KOPT-K1 (cell line): ENCODE data around the gene BTBD17.

Experiments used
- H3K27ac ChIP-seq: fragments of 200-600 bp; sonication (generic); 2 replicates; pipeline ENCODE4 v1.5.1; 2016; ENCODE audit warnings: antibody characterized with exemption, mild to moderate bottlenecking, low read depth, low read length; ENCODE audit not compliant: poor library complexity, severe bottlenecking
- H3K36me3 ChIP-seq: fragments of 200-600 bp; sonication (generic); 2 replicates; pipeline ENCODE4 v1.5.1; 2017; ENCODE audit warnings: antibody characterized with exemption, mild to moderate bottlenecking, low read length, moderate library complexity; ENCODE audit not compliant: insufficient read depth
- H3K9me3 ChIP-seq: fragments of 200-600 bp; sonication (generic); 2 replicates; pipeline ENCODE4 v1.5.1; 2017; ENCODE audit warnings: antibody characterized with exemption, low read length, mild to moderate bottlenecking; ENCODE audit not compliant: insufficient read depth, poor library complexity, severe bottlenecking

The BTBD17 gene

DNA sequence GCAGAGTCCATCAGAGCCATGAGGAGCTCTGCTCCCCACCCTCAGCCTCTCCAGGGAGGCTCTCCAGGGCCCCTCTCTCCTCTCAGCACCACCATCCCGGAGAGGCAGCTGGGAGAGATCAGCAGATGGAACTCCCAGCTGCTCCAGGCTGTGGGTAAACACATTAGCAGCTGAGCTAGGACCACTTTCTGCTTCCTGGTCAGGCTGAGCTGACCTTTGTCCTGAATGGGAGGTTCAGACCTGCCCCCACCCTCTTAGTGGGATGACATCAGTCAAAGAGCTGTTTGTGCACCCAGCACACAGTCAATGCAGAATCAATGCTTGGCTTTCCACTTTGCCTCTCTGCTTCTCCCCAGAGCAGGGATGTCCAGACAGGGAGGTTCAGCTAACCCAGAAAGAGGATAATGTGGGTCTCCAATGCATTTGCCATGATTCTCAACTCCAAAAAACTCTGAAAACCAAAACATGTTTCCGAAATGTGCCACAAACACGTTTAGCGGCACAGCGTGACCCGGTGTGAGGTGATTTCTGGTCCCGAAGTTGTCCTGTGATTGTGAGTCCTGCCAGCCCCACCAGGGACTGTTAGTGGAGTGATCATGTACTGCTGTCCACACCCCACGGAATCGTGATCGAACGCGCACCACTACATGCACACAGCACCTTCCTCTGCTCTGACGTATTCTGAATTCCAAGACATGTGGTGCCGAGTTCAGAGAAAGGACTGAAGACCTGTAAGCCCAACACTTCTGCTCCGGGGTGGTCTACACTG lies 12.4 kb upstream of the BTBD17 start:
- Histone ChIP-seq H3K27ac (no peak overlapping the region), H3K36me3 (no peaks in the 10 kb centered on the region)

DNA sequence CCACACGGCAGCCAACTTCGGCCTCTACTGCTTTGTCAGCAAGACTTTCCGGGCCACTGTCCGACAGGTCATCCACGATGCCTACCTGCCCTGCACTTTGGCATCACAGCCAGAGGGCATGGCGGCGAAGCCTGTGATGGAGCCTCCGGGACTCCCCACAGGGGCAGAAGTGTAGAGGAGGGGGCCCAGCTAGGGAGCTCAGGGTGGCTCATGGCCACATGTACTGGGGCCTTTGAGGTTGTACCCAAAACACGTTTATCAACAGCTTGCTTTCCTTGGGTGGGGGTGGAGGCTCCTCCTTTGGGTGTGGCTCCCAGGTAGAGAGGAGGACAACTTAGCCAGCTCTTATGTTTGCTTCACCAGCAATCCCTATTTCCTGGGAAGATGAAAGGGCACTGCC lies 10.8 kb upstream of the BTBD17 start:
- Histone ChIP-seq H3K9me3 (no peaks in the 10 kb centered on the region), H3K27ac (no peak overlapping the region), H3K36me3 (no peaks in the 10 kb centered on the region)

More for the DNA sequence above, 12.4 kb upstream of the BTBD17 start:
- no peaks in the 10 kb centered on the region for H3K9me3 ChIP-seq

- no peaks in the 10 kb centered on the region for H3K36me3 ChIP-seq
- no peak overlapping the region for H3K27ac ChIP-seq
- no peaks in the 10 kb centered on the region for H3K9me3 ChIP-seq
These were observed 10.0 kb upstream of the BTBD17 start for GRCh38 chr17:74371653-74372147.

GRCh38 chr17:74369665-74370490 lies 8.2 kb upstream of the BTBD17 start:
- no peaks in the 10 kb centered on the region for H3K9me3 ChIP-seq
- no peak overlapping the region for H3K27ac ChIP-seq
- H3K36me3 ChIP-seq: no peaks in the 10 kb centered on the region

DNA sequence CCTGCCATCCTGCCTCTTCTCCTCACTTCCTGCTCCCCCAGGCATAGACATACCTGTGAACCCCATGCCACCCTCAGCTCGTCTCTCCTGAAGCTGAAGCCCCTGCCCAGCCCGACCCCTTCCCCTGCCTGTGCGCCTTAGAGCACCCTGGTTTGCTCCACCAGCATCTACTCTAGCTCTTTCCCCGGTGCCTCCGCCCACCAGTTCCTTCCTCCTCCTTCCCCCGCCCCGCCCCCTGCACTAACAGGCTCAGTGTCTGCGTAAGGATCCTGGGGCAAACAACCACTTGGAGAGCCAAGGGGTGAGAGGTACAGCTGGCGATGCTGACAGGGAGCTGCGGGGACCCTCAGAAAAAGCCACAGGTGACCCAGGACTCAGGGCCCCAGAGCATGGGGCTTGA lies 7.6 kb upstream of the BTBD17 start:
- no peak overlapping the region for H3K27ac ChIP-seq
- no peaks in the 10 kb centered on the region for H3K9me3 ChIP-seq
- H3K36me3 ChIP-seq: no peaks in the 10 kb centered on the region

DNA sequence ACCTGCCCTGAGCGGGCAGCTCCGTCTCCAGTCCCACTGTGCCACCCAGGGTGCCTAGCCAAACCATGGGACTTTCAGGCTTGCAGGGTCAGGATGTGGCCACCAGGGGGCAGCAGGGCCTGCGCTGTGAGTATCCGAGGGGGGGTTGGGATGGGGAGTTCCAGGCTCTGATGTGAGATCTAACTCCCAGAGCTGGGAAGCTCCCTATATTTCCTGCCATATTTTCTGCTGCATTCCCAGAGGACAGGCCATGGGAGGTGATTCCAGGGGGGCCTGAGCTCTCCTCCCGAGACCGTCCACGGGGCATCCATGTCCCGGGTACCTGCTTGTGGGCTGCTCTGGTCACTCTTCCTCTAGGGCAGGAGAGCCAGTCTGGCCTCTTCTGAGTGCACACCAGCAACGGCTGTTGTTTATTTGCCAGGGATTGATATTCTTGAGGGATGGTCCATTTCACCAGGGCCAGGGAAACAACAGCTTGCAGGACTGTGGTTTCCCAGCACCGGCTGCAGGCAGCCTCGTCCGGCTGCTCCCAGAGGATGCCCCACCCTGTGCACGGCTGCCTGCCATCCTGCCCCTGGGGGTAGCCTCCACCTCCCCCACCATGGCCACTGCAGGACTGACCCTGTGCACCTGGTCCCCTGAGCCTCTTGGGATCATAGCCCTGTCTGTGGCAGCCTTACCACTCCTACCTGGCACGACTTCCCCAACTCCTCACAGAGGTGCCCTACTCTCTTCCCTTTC lies 6.8 kb upstream of the BTBD17 start:
- Histone ChIP-seq H3K27ac (no peak overlapping the region), H3K9me3 (no peaks in the 10 kb centered on the region), H3K36me3 (no peaks in the 10 kb centered on the region)

- Histone ChIP-seq H3K27ac (no peak within 1 kb of the TSS), H3K9me3 (no peaks in the 10 kb centered on the region), H3K36me3 (no peaks in the 10 kb centered on the region)
These were observed 5.5 kb upstream of the BTBD17 start, which contains the start of gene GPR142 for GRCh38 chr17:74367206-74367605. Gene GPR142, plus strand, starts transcription at chr17:74367506. Its CDS starts 2,035 bp downstream, at chr17:74369541.

- no peaks in the 10 kb centered on the region for H3K9me3 ChIP-seq
- H3K27ac ChIP-seq: no peak overlapping the region
- no peaks in the 10 kb centered on the region for H3K36me3 ChIP-seq
These were observed 1.3 kb upstream of the BTBD17 start for GRCh38 chr17:74362810-74363498.

GRCh38 chr17:74362069-74362405 lies 369 bp upstream of the BTBD17 start:
- no peaks in the 10 kb centered on the region for H3K9me3 ChIP-seq
- no peak overlapping the region for H3K27ac ChIP-seq
- no peaks in the 10 kb centered on the region for H3K36me3 ChIP-seq

DNA sequence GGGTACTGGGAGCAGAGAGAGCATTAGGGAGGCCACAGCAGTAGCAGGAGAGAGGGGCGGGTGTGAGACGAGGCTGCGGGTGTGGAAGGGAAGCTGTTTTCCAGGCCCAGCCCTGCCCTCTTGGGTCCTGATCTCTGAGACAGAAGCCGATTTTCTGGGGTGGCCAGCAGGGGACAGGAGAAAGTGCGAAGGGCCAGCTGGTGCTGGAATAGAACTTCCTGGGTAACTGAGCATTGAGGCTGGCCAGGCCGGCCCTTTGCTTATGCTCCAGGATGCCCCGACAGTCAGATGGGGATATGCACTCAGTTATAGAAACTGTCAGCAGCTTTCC lies 804 bp downstream of the BTBD17 start:
- Histone ChIP-seq H3K9me3 (no peaks in the 10 kb centered on the region), H3K36me3 (no peaks in the 10 kb centered on the region), H3K27ac (no peak overlapping the region)

DNA sequence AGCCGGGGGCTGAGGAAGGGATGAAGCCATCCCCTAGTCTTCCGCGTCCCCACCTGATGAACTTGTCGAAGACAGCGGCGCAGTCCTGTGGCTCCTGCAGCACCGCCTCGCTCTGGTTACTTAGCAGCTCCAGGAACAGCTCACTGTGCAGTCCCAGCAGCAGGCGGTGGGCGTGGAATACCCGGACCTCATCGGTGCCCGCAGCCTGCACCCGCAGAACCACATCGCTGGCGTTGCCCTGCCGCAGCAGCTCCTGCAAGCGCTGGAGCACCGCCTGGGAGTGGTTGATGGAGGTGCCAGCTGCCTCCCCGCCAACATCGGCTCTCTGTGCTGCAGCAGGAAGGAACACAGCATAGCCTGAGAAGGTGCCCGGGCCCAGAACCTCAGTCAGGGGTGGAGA lies 1.8 kb downstream of the BTBD17 start:
- Histone ChIP-seq H3K36me3 (no peaks in the 10 kb centered on the region), H3K9me3 (no peaks in the 10 kb centered on the region), H3K27ac (no peak overlapping the region)

GRCh38 chr17:74358697-74359096 lies 3.0 kb downstream of the BTBD17 start:
- Histone ChIP-seq H3K36me3 (no peaks in the 10 kb centered on the region), H3K9me3 (no peaks in the 10 kb centered on the region), H3K27ac (no peak overlapping the region)

- Histone ChIP-seq H3K9me3 (no peaks in the 10 kb centered on the region), H3K27ac (no peak overlapping the region), H3K36me3 (no peaks in the 10 kb centered on the region)
These were observed 4.2 kb downstream of the BTBD17 start for GRCh38 chr17:74357466-74357809.

GRCh38 chr17:74356646-74357465 lies 4.8 kb downstream of the BTBD17 start:
- H3K27ac ChIP-seq: no peak overlapping the region
- H3K36me3 ChIP-seq: no peaks in the 10 kb centered on the region
- no peaks in the 10 kb centered on the region for H3K9me3 ChIP-seq
